Panc1 (cell line): ENCODE data around the gene ADAMTS19. TPM values are rescaled to one million over a fixed set of nuclear protein-coding genes. Genes with fewer than 3 reads are reported as not detected.

Source experiments
- ATAC-seq: fragments of 200-7000 bp; cut with Tn5 transposase; 2 replicates; pipeline ENCODE4 v1.9.1; 2020; ENCODE audit warnings: mild to moderate bottlenecking, moderate library complexity
- BruUV-seq: library from RNA; stranded (reverse); fragments of 400-500 nt; replicated peaks from 2 replicates; lab custom pipeline; 2021; lab: Mats Ljungman, UMichigan
- CTCF ChIA-PET: fragments of 300-600 bp; sonication (Branson Sonifier 250); formaldehyde crosslinking; loops from one replicate; lab custom pipeline; 2022; ENCODE audit warnings: antibody characterized with exemption; lab: Charles Lee
- POLR2A ChIA-PET: fragments of 300-600 bp; sonication (Branson Sonifier 250); formaldehyde crosslinking; loops from one replicate; lab custom pipeline; 2022; ENCODE audit warnings: antibody characterized with exemption; lab: Charles Lee
- DNase-seq: peaks from one replicate; pipeline ENCODE4 v3.0.0-alpha.2; 2010; ENCODE audit warnings: low read depth, low spot score
- H3K27ac ChIP-seq: 2 replicates; pipeline ENCODE4 v1.5.1; 2011; ENCODE audit warnings: mild to moderate bottlenecking, low read length, inconsistent platforms
- H3K27me3 ChIP-seq: fragments of 200-500 bp; sonication (Bioruptor generic); 2 replicates; pipeline ENCODE4 v1.6.0; 2014; ENCODE audit warnings: low read length, inconsistent platforms; ENCODE audit not compliant: control insufficient read depth, insufficient read depth
- H3K36me3 ChIP-seq: fragments of 200-500 bp; sonication (Bioruptor generic); 2 replicates; pipeline ENCODE4 v1.5.1; 2014; ENCODE audit warnings: inconsistent platforms, mild to moderate bottlenecking, low read length, moderate library complexity; ENCODE audit not compliant: control insufficient read depth, insufficient read depth
- H3K4me1 ChIP-seq: 2 replicates; pipeline ENCODE4 v1.5.1; 2011; ENCODE audit warnings: inconsistent platforms, mild to moderate bottlenecking, low read length, moderate library complexity; ENCODE audit not compliant: control insufficient read depth, insufficient read depth
- H3K4me3 ChIP-seq, 2 experiments: 2 replicates each; pipeline ENCODE4 v1.5.1; 2011 to 2012; ENCODE audit warnings: low read depth in 2 of 2, low read length in 2 of 2, mild to moderate bottlenecking in 2 of 2, inconsistent platforms in 1 of 2, moderate library complexity in 1 of 2
- H3K9me3 ChIP-seq: fragments of 200-500 bp; sonication (Bioruptor generic); 2 replicates; pipeline ENCODE4 v1.5.1; 2014; ENCODE audit warnings: low read depth, mild to moderate bottlenecking, inconsistent platforms, low read length, moderate library complexity; ENCODE audit not compliant: control insufficient read depth, insufficient read depth
- CTCF ChIP-seq: fragments of 450-650 bp; IDR thresholded peaks from 2 replicates; pipeline ENCODE4 v1.5.1; 2017; ENCODE audit warnings: mild to moderate bottlenecking
- POLR2AphosphoS5 ChIP-seq: IDR thresholded peaks from 2 replicates; pipeline ENCODE4 v1.6.1; 2012; ENCODE audit warnings: mild to moderate bottlenecking, low read depth, low read length, moderate library complexity
- REST ChIP-seq, 2 experiments: IDR thresholded peaks; 2 replicates each; pipeline ENCODE4 v1.6.1; 2011 to 2012; ENCODE audit warnings: low read depth in 2 of 2, control low read depth in 1 of 2, low read length in 1 of 2, mild to moderate bottlenecking in 1 of 2, moderate library complexity in 1 of 2; ENCODE audit not compliant: insufficient read depth in 1 of 2
- SIN3A ChIP-seq: IDR thresholded peaks from 2 replicates; pipeline ENCODE4 v1.6.1; 2012; ENCODE audit warnings: low read depth, mild to moderate bottlenecking, low read length, moderate library complexity, borderline replicate concordance; ENCODE audit not compliant: insufficient read depth
- TCF7L2 ChIP-seq: IDR thresholded peaks from 2 replicates; pipeline ENCODE4 v1.6.1; 2011; ENCODE audit warnings: mild to moderate bottlenecking, low read depth, low read length, inconsistent platforms
- in situ Hi-C: cut with HindIII; loops from 2 replicates; pipeline ENCODE4 v1.10.0; 2016; ENCODE audit warnings: low sequenced_read_pairs, low pct_unique_long_range_greater_than_20kb
- intact Hi-C: fragments of 100-400 bp; cut with micrococcal nuclease; formaldehyde crosslinking; loops from one replicate; pipeline ENCODE4 v1.10.0; 2022; ENCODE audit not compliant: unreplicated experiment
- total RNA-seq: library from RNA; stranded (reverse); gene quantifications from one replicate; pipeline ENCODE4 v1.2.1, GENCODE V29; 2021; ENCODE audit not compliant: unreplicated experiment

ADAMTS19 gene
- total RNA-seq, 1 experiment from 2014 or later: not detected

- H3K4me3 ChIP-seq: no peak overlapping the region
- no peak for ATAC-seq
- intact Hi-C loops: no loop called here
- H3K36me3 ChIP-seq: no peaks in the 10 kb centered on the region
- H3K27ac ChIP-seq: no peak overlapping the region
- CTCF ChIA-PET: no interaction called here
- in situ Hi-C loops: no loop called here
- no TSS peak for BruUV-seq
- H3K9me3 ChIP-seq: no peaks in the 10 kb centered on the region
- POLR2A ChIA-PET: no interaction called here
- no peaks in the 10 kb centered on the region for H3K4me1 ChIP-seq
- DNase-seq: no peak
- no peak for TF ChIP-seq TCF7L2
- TF ChIP-seq SIN3A: no peak
- TF ChIP-seq CTCF: no peak
- no peak for TF ChIP-seq POLR2AphosphoS5
- no peak for TF ChIP-seq REST (IDR thresholded peaks at IDR 0.05; ENCODE audit: insufficient read depth in 1 of 2, low read depth in 2 of 2, low read length in 1 of 2)
- no peaks in the 10 kb centered on the region for H3K27me3 ChIP-seq
Observed at GRCh38 chr5:129748913-129749880, 289.1 kb downstream of the ADAMTS19 start.

GRCh38 chr5:129760636-129761325 is 300.7 kb downstream of the ADAMTS19 start:
- POLR2A ChIA-PET: no interaction called here
- DNase-seq: no peak
- ATAC-seq: no peak
- Histone ChIP-seq H3K4me3 (no peak overlapping the region), H3K9me3 (no peaks in the 10 kb centered on the region), H3K36me3 (no peaks in the 10 kb centered on the region), H3K27me3 (no peaks in the 10 kb centered on the region), H3K27ac (no peak overlapping the region), H3K4me1 (no peaks in the 10 kb centered on the region)
- no TSS peak for BruUV-seq
- CTCF ChIA-PET: no interaction called here
- TF ChIP-seq CTCF: no peak
- TF ChIP-seq SIN3A: no peak
- TF ChIP-seq REST (IDR thresholded peaks at IDR 0.05; ENCODE audit: insufficient read depth in 1 of 2, low read depth in 2 of 2, low read length in 1 of 2): no peak
- no peak for TF ChIP-seq POLR2AphosphoS5
- no peak for TF ChIP-seq TCF7L2
- intact Hi-C loops (no loop called here), in situ Hi-C loops (no loop called here)
